Suppressor macrophage treated with lipopolysaccharide for 1 hour (primary cell): ENCODE measurements around the gene TMEM52.

Source experiments
- DNase-seq, 3 donors: peaks; one replicate each; pipeline ENCODE4 v3.0.0-alpha.2; 2020 to 2022

TMEM52 gene

DNA sequence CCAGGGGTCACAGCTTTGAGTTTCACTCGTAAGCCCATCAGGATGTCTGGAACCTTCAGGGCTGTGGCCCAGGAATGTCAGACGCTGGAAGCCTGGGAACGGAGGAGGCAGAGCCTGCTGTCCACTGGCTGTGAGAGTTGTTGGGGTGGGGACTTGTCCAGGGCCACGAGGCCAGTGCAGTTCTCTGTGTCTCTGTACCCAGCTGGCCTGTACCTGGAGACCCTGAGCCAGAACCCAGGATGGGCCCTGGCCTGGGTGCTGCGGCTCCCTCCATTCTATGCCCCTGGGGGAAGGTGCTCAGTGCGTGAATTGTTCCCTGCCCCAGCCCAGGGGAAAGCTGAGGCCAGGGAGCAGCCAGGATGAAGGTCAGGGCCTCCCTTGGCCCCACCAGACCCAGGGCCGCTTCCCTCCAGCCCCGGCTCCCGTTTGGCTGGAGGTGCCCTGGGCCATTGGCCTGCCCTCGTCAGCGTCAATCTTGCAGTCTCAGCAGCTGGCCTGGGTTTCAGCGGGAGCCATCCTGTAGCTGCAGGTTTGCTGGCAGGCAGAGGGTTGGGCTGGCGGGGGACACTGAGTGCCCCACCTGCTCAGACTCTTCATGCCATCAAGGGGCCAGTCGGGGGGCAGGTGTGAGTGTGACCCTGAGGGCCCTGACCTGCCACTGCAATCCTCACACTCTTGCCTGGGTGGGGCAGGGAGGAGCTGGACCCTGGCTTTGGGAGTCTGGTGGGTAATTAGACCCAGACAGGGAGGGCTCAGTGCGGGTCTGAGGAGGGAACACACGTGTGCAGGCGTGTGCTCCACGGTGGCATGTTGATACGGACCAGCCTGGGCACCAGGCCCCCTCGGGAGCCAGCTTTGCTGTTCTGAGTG is 4.7 kb downstream of the TMEM52 start:
- no peak for DNase-seq

DNA sequence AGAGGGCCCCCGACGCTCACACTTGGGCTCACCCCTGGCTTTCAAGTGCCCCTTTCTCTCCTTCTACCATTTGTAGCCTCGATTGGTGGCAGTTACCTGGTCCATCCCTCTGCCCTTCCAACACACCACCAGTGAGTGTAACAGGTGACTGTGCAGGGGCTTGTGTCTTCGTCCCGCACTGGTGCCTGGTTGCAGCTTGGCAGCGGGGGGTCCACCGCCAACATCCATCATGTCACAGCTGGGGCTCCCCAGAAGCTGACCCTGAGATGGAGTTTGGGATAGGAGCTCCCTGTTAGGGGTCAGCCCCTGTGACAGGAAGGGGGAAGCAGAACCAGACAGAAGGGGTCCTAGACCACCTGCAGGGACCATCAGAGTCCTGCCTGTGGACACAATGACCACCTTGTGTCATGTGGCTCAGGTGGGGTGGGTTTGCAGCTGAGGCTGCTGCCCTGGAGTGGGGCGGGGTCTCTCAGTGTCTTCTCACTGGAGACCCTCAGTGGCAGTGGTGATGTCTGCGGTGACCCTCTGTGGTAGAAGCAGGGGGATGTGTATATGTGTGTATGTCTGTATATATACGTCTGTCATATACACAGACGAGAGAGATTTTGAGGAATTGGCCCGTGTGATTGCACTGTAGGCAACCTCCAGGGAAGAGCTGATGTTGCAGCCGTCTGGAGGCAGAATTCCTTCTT is 7.6 kb downstream of the TMEM52 start:
- no peak for DNase-seq

DNA sequence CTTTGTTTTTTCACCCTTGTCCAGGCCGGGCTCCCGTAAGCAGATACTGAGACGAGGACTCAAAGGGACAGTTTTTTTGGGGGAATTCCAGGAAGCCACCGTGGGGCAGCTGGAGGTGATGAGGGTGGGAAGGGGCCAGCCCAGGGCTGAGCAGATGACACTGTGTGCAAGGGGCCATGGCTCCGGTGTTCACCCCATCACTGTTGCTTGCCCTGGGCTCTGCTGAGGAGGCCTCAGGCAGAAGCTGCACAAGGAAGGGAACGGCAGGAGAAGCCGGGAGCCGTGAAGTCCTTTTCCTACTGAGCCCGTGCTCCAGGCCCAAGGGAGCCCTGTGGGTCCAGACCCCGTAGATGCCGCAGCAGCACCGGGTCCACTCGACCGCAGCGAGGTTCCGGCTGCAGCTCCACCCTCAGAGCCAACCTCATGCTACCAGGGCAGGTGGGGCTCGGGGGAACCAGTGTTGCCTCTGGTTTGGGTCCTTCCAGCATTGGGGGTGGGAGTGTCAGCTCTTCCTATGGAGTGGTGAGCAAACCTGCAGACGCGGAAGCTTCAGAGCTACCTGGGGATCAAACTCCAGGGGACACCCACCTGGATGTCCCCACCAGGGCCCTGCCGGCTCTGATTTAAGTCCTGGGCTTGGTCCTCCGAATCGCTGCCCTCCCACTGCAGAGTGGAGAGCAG is 8.3 kb downstream of the TMEM52 start:
- DNase-seq: no peak

DNA sequence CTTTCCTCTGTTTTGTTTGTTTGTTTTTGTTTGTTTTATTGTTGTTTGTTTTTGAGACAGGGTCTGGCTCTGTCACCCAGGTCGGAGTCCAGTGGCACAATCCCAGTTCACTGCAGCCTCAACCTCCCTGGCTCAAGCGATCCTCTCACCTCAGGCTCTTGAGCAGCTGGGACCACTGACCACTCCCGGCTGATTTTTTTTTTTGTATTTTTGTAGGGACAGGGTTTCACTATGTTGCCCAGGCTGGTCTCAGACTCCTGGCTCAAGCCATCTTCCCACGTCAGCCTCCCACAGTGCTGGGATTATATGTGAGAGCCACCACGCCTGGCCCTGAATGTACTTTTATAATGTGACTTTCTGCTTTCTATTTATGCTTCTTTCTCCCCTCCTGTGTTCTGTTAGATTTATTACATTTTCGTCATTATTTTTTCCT is 9.0 kb downstream of the TMEM52 start:
- DNase-seq: no peak

DNA sequence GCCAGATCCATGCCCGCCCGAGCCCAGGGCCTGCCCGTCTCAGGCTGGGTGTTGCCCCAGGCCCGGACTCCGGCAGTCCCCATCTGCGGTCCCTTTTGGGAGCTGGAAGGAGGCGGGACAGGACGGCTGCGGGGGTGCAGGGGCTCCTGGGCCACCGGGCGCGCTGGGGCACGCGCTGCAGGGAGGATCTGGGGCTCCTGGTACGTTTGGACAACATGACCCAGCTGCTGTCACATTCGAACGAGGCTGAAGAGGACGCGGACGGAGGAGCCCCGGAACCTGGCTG is 10.6 kb downstream of the TMEM52 start:
- no peak for DNase-seq

DNA sequence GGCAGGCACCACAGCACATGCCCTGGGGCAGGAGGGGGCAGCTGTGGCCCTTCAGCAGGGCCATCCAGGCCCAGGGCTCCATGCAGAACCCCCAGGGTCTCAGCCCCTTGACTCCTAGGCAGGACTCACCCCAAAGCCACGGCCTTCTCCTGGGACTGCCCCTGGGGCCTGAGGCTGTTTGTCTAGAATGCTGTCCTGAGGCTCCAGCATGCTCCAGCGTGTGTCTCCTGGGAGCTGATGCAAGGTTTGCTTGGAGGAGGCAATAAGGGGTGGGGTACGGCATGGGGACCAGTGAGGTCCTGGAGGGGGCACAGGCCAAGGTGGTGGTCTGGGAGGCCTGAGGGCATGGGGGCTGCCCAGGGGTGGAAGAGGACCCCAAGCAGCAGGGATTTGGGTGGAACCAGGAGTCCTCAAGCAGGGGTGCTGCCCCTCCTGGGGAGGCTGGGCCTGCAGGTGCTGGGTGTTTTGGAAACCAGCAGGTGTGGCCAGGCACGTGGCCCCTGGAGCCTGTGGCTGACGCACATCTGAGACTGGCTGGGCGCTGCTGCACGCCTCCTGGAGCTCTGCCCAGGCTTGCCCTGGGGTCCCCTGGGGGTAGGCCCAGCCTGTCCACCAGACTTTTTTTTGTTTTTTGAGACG is 11.9 kb downstream of the TMEM52 start:
- DNase-seq: no peak

DNA sequence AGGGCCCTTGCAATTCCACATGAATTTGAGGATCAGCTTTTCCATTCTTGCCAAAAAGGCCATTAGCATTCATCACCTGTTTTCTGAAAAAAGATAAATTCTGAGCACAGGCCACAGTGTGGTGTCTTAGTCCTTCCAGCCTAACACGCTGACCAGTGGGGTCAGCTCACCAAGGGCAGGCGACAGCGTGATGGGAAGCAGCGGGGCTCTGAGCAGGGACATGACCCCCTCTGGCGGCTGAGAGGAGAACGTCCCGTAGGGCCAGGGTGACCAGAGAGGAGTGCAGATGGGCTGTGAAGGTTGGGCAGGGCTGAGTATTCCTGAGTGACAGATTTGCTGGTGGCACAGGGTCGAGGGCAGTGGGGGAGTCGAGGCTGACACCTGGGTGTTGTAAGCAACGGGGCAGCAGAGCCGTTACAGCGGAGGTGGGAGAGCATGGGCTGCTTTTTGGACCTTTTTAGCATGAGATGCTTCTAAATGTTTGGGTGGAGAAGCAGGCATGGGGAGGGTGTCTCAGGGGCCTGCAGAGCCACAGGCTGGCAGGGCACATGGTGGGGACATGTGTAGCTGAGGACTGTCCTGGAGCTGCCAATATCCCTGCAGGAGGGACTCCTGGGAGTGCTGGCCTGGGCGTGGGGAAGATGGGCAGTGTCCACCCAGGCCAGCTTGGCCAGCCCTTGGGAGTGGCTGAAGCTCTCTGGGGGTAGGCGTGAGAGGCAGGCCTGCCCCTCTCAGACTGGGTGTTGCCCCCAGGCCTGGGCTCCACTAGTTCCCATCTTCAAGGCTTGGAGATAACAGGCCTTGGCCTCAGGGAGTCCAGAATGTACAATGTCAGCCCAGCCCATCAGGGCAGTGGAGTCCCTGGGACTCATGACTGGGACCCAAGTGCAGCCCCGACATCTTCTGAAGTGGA is 12.6 kb downstream of the TMEM52 start:
- DNase-seq: peak; percentile 90 to 93 (median 93)

DNA sequence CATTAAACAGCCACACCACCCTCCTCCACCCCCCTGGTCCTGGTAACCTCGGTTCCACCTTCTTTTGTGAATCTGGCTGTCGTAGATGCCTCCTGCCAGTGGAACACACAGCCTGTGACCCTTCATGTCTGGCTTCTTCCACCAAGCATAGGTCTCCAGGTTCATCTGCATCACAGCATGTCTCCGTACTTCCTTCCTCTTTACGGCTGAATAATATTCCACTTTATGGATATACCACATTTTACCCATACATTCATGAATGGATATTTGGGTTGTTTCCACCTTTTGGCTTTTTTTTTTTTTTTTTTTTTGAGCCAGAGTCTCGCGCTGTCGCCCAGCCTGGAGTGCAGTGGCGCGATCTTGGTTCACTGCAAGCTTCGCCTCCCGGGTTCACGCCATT is 15.9 kb downstream of the TMEM52 start:
- DNase-seq: no peak

DNA sequence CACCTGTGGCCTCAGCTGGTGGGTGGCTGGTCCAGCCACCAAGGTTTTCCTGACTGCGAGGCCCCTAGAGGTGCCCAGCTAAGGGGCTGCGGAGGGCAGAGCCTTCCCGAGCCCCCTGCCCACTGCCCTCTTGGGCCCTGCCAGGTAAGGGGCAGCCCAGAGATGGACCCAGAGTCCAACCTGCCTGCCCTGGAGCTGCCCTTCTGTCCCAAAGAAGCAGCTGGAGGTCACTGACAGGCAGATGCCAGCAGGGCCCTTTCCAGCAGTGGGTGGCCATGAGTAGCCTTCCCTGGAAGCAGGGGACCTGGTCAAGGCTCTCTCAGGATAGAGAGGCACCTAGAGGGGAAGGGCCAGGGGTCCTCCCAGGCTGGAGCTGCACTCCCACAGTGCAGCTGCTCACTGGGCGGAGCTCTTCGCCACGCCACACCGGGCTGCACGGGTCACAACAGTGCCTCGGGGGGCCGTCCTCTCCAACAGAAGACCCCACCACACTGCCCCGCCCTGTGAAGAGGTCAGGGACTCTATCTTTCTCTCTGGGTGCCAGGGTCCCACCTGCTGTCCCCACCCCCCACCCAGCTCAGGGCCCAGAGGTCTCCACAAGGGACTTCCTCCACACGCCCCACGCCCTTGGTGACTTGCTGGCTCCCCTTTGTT is 17.3 kb downstream of the TMEM52 start:
- DNase-seq: no peak

DNA sequence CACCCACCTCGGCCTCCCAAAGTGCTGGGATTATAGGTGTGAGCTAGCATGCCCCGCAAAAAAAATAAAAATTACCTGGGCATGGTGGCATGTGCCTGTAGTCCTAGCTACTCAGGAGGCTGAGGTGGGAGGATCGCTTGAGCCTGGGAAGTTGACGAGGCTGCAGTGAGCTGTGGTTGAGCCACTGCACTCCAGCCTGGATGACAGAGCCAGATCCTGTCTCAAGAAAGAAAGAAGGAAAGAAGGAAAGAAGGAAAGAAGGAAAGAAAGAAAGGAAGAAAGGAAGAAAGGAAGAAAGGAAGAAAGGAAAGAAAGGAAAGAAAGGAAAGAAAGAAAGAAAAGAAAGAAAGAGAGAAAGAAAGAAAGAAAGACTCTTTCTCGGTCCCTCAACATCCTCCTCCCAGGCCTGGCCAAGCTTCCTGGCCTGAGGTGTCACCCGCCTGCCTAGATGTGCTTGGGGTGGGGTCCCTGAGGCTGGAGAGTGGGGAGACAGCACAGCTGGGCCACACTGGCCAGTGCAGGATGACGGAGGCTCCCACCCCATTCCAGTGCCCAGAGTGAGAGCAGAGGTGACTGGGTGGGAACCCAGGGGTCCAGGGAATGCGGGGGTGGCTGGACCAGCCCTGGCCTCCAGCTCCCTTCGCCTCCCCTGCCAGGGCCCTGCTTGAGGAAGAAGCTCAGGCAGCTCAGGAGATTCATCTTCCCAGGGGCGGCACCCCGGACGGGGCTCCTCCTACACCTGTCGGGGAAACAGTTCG is 18.0 kb downstream of the TMEM52 start:
- DNase-seq: no peak

DNA sequence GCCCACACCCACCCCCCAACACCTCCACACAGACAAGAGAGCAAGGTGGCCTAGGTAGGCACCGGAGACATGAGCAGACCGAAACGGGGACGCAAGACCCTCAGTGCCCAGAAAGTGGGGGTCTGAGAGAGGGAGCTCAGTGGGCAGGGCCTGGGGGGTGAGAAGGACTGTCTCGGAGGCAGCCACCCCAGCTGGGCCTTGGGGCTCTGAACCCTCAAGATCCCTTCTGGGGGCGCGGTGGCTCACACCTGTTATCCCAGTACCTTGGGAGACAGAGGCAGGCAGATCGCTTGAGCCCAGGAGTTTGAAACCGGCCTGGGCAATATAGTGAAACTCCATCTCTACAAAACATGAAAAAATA is 19.1 kb downstream of the TMEM52 start:
- DNase-seq: no peak

DNA sequence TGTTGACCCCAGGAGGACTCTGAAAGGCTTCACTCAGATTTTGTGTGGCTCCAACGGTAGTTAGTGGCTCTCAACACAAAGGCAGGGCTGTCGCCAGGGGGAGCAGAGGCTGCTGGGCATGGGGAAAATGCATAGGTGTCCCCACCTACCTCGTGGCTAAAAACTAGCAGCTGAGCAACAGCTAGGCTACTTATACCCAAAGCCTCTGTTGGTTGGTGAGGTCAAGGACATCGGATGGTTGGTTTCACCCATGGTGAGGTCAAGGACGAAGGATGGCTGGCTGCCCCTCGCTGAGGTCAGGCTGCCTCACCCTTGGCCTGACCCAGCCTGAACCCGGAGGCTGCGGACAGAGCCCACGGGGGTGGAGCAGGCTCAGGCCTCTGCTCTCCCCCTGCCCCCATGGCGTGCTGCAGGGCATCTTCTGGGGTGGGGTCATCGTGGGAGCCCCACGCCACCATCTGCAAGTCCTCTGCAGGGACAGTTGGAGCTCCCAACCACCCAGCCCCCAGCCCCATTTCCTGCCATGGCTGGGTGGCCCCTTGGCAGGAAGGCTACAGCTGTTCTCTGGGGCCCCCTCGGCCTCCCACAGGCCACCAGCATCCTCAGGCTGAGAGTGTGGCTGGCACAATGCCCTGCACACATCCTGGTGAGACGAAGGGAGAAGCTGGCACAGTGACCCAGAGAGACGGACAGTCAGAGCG is 19.7 kb downstream of the TMEM52 start:
- peak; percentile 13 to 36 (median 32) for DNase-seq

DNA sequence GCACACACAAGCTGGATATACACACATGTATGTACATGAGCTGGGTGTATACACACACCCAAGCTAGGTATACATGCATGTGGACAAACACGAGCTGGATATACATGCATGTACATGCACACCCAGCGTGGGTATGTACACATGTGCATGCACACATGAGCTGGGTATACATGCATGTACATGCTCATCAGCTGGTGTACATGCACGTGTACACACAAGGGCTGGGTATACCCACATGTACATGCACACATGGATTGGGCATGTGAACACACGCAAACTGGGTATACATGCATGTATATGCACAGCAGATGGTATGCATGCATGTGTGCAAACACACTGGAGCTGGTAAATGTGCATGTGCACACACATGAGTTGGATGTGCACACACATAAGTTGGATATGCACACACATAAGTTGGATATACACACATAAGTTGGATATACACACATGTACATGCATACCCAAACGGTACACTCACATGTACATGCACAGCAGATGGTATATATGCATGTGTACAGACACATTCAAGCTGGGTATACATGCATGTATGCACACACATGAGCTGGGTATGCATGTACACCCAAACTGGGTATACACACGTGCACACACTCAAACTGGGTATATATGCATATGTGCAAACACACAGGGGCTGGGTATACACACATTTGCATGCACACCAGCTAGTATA is 20.7 kb downstream of the TMEM52 start:
- no peak for DNase-seq

DNA sequence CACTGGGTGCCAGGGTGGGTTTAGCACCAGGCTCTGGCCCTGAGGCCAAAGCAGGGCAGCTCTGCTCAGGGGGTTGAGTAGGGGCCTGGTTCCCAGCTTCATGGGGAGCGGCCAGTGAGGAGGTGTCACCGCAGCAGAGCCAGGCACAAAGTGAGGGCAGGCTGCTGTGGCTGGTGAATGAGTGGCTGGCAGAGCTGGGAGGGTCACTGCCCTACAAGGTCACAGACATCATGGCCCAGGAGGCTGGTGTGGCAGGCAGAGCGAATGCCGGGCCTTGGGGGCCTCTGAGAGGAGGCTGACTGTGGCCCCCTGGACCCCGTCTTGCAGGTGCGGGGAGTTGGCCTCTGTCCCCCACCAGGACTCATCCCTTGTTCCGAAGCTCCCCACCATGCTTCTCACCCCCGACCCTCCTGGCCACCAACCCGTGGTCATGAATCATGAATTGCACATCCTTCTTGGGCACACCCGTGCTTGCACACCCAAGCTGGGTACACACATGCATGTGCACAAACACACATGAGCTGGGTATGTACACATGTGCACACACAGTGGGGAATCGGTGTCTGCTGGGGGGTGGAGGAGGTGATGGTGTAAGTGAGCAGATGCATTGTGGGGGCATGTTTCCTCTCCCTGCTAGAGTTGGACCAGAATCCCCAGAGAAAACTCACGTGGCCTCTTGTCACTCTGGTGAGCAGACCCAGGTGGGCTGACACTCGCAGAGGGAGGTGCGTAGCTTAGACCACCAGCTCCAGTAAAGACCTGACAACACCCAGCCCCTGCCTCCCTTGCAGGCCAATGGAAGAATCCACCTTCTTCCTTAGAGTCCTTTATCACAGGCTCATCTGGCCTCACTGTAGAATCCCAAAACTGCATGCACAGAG is 23.4 kb downstream of the TMEM52 start:
- no peak for DNase-seq

DNA sequence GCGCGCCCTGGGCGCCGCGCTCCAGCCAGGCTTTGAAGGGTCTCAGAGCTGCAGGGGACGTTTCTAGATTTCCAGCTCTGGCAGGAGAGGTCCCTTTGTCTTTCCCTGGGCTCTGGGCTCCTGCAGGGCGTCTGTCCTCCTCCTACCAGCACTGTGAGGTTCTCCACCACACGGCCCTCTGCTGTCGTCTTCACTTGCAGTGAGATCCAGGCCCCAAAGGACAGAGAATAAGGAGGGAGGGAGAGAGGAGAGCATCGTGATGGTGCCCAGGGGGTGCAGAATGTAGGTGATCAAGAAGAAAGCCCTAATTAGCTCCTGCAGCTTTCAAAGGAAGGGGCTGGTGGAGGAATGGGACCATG is 24.0 kb downstream of the TMEM52 start:
- DNase-seq: no peak

DNA sequence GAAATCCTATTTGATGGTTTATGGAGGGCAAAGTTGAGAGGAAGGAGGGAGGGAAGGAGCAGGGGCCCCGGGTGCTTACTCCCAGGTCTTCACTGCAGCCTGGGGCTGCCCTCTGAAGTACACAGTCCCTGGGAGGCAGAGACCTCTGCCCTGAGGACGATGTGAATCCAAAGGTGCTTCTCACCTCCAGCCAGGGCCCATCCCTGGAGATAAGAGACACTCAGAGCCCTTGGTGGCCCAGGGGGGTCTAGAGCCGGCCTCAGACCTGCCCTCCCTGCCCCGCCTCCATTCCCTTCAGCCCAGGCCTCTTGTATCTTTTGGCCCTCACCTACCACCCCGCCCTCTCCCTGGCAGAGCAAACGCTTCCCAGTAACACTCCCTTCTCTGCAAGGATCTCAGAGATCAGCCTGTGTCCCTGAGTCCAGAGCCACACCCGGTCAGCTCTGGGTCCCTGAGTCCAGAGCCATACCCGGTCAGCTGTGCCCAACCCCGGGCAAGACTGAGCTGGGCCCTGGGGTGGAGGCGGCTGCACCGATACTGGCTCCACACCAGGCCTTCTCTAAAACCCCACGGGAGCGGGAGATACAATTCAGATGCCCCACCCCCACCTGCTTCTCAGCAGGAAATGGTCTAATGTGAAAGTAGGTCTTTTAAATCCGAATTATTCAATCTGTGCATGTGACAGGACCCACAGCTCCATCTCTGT is 24.6 kb downstream of the TMEM52 start:
- DNase-seq: no peak

DNA sequence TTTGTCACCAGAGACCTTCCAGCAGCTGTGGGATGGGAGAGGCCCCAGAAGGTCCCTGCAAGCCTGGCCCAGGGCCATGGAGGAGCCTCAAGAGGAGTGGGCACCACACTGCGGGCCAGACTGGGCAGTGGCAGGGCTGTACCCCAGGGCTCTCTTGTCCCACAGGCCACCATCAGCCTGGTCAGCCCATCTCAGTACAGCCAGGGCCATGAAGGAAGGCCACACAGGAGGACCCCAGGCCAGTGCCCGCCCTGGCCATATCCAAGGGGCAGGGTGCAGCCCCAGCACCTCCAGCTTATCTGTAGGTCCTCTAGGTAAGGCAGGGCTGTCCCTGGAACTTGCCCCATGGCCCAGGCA is 25.1 kb downstream of the TMEM52 start:
- DNase-seq: no peak

DNA sequence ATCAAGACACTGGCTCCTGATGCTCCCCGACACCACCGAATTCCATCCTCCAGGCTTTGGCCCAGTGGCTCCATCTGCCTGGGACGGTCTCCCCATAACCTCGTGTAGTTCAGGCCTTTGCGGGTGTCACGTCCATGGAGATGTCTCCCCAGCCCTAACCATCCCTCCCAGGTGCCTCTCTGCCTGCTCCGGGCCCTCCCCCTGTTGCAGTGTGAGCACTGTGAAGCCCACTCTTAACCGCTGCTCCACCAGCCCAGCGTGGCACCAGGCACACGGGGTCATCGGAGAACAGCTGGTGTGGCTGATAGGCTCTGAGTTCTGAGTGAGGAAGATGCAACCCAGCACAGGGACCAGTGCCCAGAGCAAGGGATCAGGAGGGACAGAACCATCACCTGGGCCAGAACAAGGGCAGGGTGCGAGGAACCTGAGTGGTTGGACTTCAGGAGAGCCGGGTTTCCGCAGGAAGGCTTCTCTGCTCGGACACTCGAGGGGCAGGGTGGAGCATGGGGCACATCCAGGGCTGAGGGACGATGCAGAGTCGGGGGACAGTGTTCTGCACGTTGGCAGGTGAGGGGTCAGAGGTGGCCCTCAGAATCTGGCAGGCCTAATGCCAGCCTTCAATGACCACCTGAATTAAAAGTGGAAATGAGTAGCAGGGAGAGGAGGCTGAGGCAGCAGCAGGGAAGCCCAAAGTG is 25.6 kb downstream of the TMEM52 start:
- no peak for DNase-seq
